ENCODE results near the gene PCGF3. TPM values are rescaled to one million over a fixed set of nuclear protein-coding genes. Genes with fewer than 3 reads are reported as not detected.
A peak's percentile ranks its signal among the peaks of the same experiment; 100 is the strongest.
"Not testable (repeated sequence)": the region's sequence is repeated elsewhere in the genome, so short reads cannot be mapped to it uniquely, and the experiment has no call there.

The PCGF3 gene
- total RNA-seq, 5 donors from 2014 or later (not counting 1 experiment from before 2014, with no cell fraction given) = 47.0 to 76.9 (median 51.1) TPM

DNA sequence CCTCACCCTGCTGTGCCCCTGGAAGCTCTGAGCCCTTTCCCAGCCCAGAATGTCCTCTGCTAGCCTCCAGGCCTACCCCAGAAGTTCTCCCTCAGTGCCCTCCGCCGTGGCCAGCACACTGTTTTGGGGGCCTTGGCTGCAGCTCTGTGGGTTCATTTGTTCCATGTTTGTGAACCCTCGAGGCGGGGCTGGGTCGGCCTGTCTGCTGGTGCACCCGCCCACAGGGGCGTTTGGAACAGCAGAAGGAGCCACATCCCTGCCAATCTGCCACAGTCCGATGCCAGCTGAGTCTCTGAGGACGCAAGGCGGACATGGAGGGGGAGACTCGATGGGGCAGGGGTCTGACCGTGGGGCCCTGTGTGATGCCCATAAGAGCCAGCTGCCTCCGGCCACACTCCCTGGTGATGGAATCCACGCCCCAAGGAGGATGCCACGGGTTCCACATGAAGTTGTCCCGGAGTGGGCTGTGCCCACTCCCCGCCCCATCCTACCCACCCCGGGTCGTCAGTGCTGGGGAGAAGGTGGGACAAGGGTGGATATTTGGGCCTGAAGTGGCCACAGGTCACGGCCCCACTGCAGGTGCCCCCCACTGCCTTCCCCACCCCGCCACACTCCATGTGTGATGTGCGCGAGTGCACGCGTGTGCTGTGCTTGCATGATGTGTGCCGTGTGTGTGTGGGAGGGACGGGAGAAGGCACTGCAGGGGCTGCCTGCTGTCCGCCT is 38.6 kb upstream of the PCGF3 start:
- Mint-ChIP-seq H3K36me3 (peaks cover 11% of the 10 kb centered on the region), H3K9me3 (no peaks in the 10 kb centered on the region), H3K4me3 (no peak overlapping the region), H3K4me1 (peaks cover 12 to 21% (median 20%) of the 10 kb centered on the region in 3 donors), H3K27ac (no peak overlapping the region), H3K27me3 (no peaks in the 10 kb centered on the region)
- H3K9me3 ChIP-seq = no peaks in the 10 kb centered on the region
- POLR2A ChIA-PET = interaction anchor here in 1 of 2 donors (0.7 kb wide), 1 partner anchor 96 kb away, joined by 6 read pairs; no protein-coding TSS in a partner anchor
- no peak overlapping the region for H3K4me3 ChIP-seq (ENCODE audit: control insufficient read depth in 1 of 2, extremely low read depth in 1 of 2, low read length in 1 of 2)
- WGBS (ENCODE audit: insufficient coverage) = 89% methylated on average over 9 of the region's 28 CpGs
- peaks cover 3 to 9% of the 10 kb centered on the region in 2 donors for H3K36me3 ChIP-seq (ENCODE audit: control insufficient read depth in 2 of 2, extremely low read depth in 1 of 2, insufficient read depth in 1 of 2, low read length in 1 of 2)
- H3K27ac ChIP-seq (ENCODE audit: low read length) = no peak overlapping the region
- no peaks in the 10 kb centered on the region for H3K27me3 ChIP-seq (replicated peaks in 1 of 2; ENCODE audit: control insufficient read depth in 2 of 2, extremely low read depth in 1 of 2, insufficient read depth in 2 of 2, low read length in 1 of 2)
- ATAC-seq (replicated peaks in 1 of 4) (no peak), DNase-seq (no peak)
- CTCF ChIA-PET = no interaction called here
- peaks cover 0 to 32% of the 10 kb centered on the region in 2 experiments for H3K4me1 ChIP-seq (ENCODE audit: control insufficient read depth in 1 of 2, extremely low read depth in 1 of 2, insufficient read depth in 2 of 2, low read length in 2 of 2)

DNA sequence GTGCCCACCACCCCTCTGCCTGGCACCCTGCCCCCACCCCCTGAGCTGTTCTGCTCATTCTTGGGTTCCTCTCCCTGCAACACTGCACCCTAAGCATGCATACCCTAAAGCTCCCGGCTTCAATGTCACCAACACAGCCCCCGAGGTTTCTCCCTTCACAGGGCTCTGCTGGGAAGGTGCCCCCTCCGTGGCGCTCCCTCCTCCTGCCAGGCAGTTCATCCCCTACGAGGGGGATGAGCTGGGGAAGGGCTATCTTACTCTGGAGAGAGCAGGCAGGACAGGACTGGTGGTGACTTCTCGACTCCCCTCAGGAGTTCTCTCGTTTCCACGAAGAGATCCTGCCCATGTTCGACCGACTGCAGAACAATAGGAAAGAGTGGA is 38.1 kb upstream of the PCGF3 start:
- ChIA-PET POLR2A (no interaction called here), CTCF (no interaction called here)
- Mint-ChIP-seq H3K36me3 (peaks cover 14% of the 10 kb centered on the region), H3K27me3 (no peaks in the 10 kb centered on the region), H3K4me3 (peak overlapping the region in 1 of 3 donors; percentile 31), H3K9me3 (no peaks in the 10 kb centered on the region), H3K4me1 (peaks cover 12 to 24% (median 20%) of the 10 kb centered on the region in 3 donors), H3K27ac (no peak overlapping the region)
- no peaks in the 10 kb centered on the region for H3K9me3 ChIP-seq
- H3K27ac ChIP-seq (ENCODE audit: low read length) = no peak overlapping the region
- no peak overlapping the region for H3K4me3 ChIP-seq (ENCODE audit: control insufficient read depth in 1 of 2, extremely low read depth in 1 of 2, low read length in 1 of 2)
- H3K27me3 ChIP-seq (replicated peaks in 1 of 2; ENCODE audit: control insufficient read depth in 2 of 2, extremely low read depth in 1 of 2, insufficient read depth in 2 of 2, low read length in 1 of 2) = no peaks in the 10 kb centered on the region
- H3K4me1 ChIP-seq (ENCODE audit: control insufficient read depth in 1 of 2, extremely low read depth in 1 of 2, insufficient read depth in 2 of 2, low read length in 2 of 2) = peaks cover 0 to 29% of the 10 kb centered on the region in 2 experiments
- no peak for ATAC-seq (replicated peaks in 1 of 4)
- H3K36me3 ChIP-seq (ENCODE audit: control insufficient read depth in 2 of 2, extremely low read depth in 1 of 2, insufficient read depth in 1 of 2, low read length in 1 of 2) = peaks cover 7 to 15% of the 10 kb centered on the region in 2 donors
- no peak for DNase-seq
- WGBS (ENCODE audit: insufficient coverage) = 83% methylated on average over 4 of the region's 10 CpGs

- WGBS (ENCODE audit: insufficient coverage) = 97% methylated on average over 6 of the region's 6 CpGs
- H3K27me3 Mint-ChIP-seq; H3K9me3 Mint-ChIP-seq; H3K9me3 ChIP-seq; DNase-seq; CTCF ChIA-PET; H3K4me3 ChIP-seq (ENCODE audit: control insufficient read depth in 1 of 2, extremely low read depth in 1 of 2, low read length in 1 of 2); H3K27ac ChIP-seq (ENCODE audit: low read length); ATAC-seq (replicated peaks in 1 of 4); H3K27me3 ChIP-seq (replicated peaks in 1 of 2; ENCODE audit: control insufficient read depth in 2 of 2, extremely low read depth in 1 of 2, insufficient read depth in 2 of 2, low read length in 1 of 2); POLR2A ChIA-PET; H3K4me3 Mint-ChIP-seq; H3K27ac Mint-ChIP-seq: not testable (repeated sequence)
- Histone ChIP-seq H3K4me1 (ENCODE audit: control insufficient read depth in 1 of 2, extremely low read depth in 1 of 2, insufficient read depth in 2 of 2, low read length in 2 of 2) (peaks cover 2 to 29% of the 10 kb centered on the region in 2 experiments), H3K36me3 (ENCODE audit: control insufficient read depth in 2 of 2, extremely low read depth in 1 of 2, insufficient read depth in 1 of 2, low read length in 1 of 2) (peaks cover 7 to 16% of the 10 kb centered on the region in 2 donors)
- H3K4me1 Mint-ChIP-seq = peaks cover 16 to 24% (median 19%) of the 10 kb centered on the region in 3 donors
- peaks cover 16% of the 10 kb centered on the region for H3K36me3 Mint-ChIP-seq
Observed at GRCh38 chr4:668219-668618, 37.4 kb upstream of the PCGF3 start.

GRCh38 chr4:669806-670559 is 35.6 kb upstream of the PCGF3 start:
- H3K27ac Mint-ChIP-seq; H3K9me3 Mint-ChIP-seq; H3K4me3 Mint-ChIP-seq; H3K27ac ChIP-seq (ENCODE audit: low read length); POLR2A ChIA-PET; CTCF ChIA-PET; DNase-seq; H3K4me3 ChIP-seq (ENCODE audit: control insufficient read depth in 1 of 2, extremely low read depth in 1 of 2, low read length in 1 of 2); H3K9me3 ChIP-seq; ATAC-seq (replicated peaks in 1 of 4); H3K27me3 Mint-ChIP-seq; H3K27me3 ChIP-seq (replicated peaks in 1 of 2; ENCODE audit: control insufficient read depth in 2 of 2, extremely low read depth in 1 of 2, insufficient read depth in 2 of 2, low read length in 1 of 2): not testable (repeated sequence)
- Histone ChIP-seq H3K36me3 (ENCODE audit: control insufficient read depth in 2 of 2, extremely low read depth in 1 of 2, insufficient read depth in 1 of 2, low read length in 1 of 2) (peaks cover 7 to 16% of the 10 kb centered on the region in 2 donors), H3K4me1 (ENCODE audit: control insufficient read depth in 1 of 2, extremely low read depth in 1 of 2, insufficient read depth in 2 of 2, low read length in 2 of 2) (peaks cover 9 to 25% of the 10 kb centered on the region in 2 experiments)
- Mint-ChIP-seq H3K36me3 (peaks cover 16% of the 10 kb centered on the region), H3K4me1 (peaks cover 13 to 18% (median 15%) of the 10 kb centered on the region in 3 donors)
- WGBS (ENCODE audit: insufficient coverage) = 88% methylated on average over 4 of the region's 11 CpGs

- H3K9me3 Mint-ChIP-seq = no peaks in the 10 kb centered on the region
- DNase-seq (no peak), ATAC-seq (replicated peaks in 1 of 4) (no peak)
- peaks cover 16% of the 10 kb centered on the region for H3K36me3 Mint-ChIP-seq
- peaks cover 8 to 17% (median 11%) of the 10 kb centered on the region in 3 donors for H3K4me1 Mint-ChIP-seq
- 100% methylated on average over 1 of the region's 3 CpGs for WGBS (ENCODE audit: insufficient coverage)
- Histone ChIP-seq H3K27ac (ENCODE audit: low read length) (no peak overlapping the region), H3K4me3 (ENCODE audit: control insufficient read depth in 1 of 2, extremely low read depth in 1 of 2, low read length in 1 of 2) (no peak overlapping the region), H3K27me3 (replicated peaks in 1 of 2; ENCODE audit: control insufficient read depth in 2 of 2, extremely low read depth in 1 of 2, insufficient read depth in 2 of 2, low read length in 1 of 2) (no peaks in the 10 kb centered on the region), H3K4me1 (ENCODE audit: control insufficient read depth in 1 of 2, extremely low read depth in 1 of 2, insufficient read depth in 2 of 2, low read length in 2 of 2) (peaks cover 13 to 26% of the 10 kb centered on the region in 2 experiments), H3K9me3 (no peaks in the 10 kb centered on the region), H3K36me3 (ENCODE audit: control insufficient read depth in 2 of 2, extremely low read depth in 1 of 2, insufficient read depth in 1 of 2, low read length in 1 of 2) (peaks cover 7 to 16% of the 10 kb centered on the region in 2 donors)
- H3K4me3 Mint-ChIP-seq = peak overlapping the region; percentile 59 to 82 (median 76)
- ChIA-PET POLR2A (interaction anchor here in 1 of 2 donors (0.5 kb wide), 1 partner anchor 9 kb away, joined by 5 read pairs; no protein-coding TSS in a partner anchor), CTCF (interaction anchor here in 1 of 2 donors (0.6 kb wide), 1 partner anchor 427 kb away, joined by 3 read pairs; no protein-coding TSS in a partner anchor)
- no peak overlapping the region for H3K27ac Mint-ChIP-seq
- no peaks in the 10 kb centered on the region for H3K27me3 Mint-ChIP-seq
Observed at GRCh38 chr4:671769-672168, 33.9 kb upstream of the PCGF3 start.

DNA sequence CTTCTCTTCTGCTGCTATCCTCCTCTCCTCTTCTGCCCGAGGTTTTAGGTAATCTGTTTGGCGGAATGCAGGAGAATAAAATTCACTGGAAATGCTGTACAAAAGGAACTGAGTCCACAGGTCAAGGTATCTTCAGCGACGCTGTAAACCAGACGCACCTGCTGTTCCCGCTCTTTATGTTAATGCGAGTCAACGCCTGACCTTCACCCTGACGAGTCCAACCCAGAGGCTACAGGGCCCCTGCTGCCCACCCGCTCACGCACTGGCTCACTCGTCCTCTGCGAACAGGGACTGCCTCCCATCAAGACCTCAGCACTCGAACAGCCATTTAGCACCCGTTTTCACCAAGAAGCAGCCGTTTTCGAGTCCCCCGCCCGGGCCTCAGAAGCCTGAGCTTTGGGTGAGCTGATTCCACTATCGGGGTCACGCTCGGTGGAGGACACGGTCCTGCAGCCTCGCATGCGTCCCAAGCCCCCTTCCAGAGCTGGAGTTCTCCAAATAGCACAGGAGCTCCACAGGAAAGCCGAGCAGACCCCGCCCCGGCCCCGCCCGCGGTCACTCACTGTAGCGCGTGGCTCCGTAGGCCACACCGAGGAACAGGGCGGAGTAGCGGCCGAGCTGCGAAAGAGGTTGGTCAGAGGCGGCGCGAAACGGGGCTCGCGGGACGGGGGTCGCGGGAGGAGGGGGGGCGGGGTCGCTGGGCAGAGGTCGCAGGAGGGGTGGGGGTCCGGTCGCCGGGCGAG is 32.1 kb upstream of the PCGF3 start:
- DNase-seq = no peak
- WGBS (ENCODE audit: insufficient coverage) = 19% methylated on average over 39 of the region's 55 CpGs
- peak overlapping the region; percentile 76 to 82 (median 77) for H3K4me3 Mint-ChIP-seq
- H3K27ac ChIP-seq (ENCODE audit: low read length) = no peak overlapping the region
- CTCF ChIA-PET = interaction anchor here in 1 of 2 donors (1.0 kb wide), 2 partner anchors 9 to 429 kb away, joined by 3 read pairs; no protein-coding TSS in a partner anchor
- H3K4me1 Mint-ChIP-seq = peaks cover 8 to 19% (median 11%) of the 10 kb centered on the region in 3 donors
- peaks cover 0 to 2% of the 10 kb centered on the region in 2 experiments for H3K27me3 ChIP-seq (replicated peaks in 1 of 2; ENCODE audit: control insufficient read depth in 2 of 2, extremely low read depth in 1 of 2, insufficient read depth in 2 of 2, low read length in 1 of 2)
- H3K4me3 ChIP-seq (ENCODE audit: control insufficient read depth in 1 of 2, extremely low read depth in 1 of 2, low read length in 1 of 2) = peak overlapping the region; percentile 75 to 81
- H3K36me3 Mint-ChIP-seq = peaks cover 16% of the 10 kb centered on the region
- no peaks in the 10 kb centered on the region for H3K27me3 Mint-ChIP-seq
- no peaks in the 10 kb centered on the region for H3K9me3 Mint-ChIP-seq
- H3K4me1 ChIP-seq (ENCODE audit: control insufficient read depth in 1 of 2, extremely low read depth in 1 of 2, insufficient read depth in 2 of 2, low read length in 2 of 2) = peaks cover 13 to 26% of the 10 kb centered on the region in 2 experiments
- no peaks in the 10 kb centered on the region for H3K9me3 ChIP-seq
- H3K36me3 ChIP-seq (ENCODE audit: control insufficient read depth in 2 of 2, extremely low read depth in 1 of 2, insufficient read depth in 1 of 2, low read length in 1 of 2) = peaks cover 7 to 16% of the 10 kb centered on the region in 2 donors
- H3K27ac Mint-ChIP-seq = peak overlapping the region; percentile 22 to 36
- no peak for ATAC-seq (replicated peaks in 1 of 4)
- POLR2A ChIA-PET = interaction anchor here in 1 of 2 donors (0.6 to 1.0 kb wide), 2 partner anchors 11 to 259 kb away, joined by 3 to 12 read pairs; partner anchors contain the start of genes GAK and TMEM175

All from T-cell (primary cell).